ENCODE measurements around the gene IQSEC1. TPM values are rescaled to one million over a fixed set of nuclear protein-coding genes. Genes with fewer than 3 reads are reported as not detected.

IQSEC1 gene
- total and polyA plus RNA-seq, 10 of the 15 experiments (the other 5 are each of a cell fraction or from before 2014, with no cell fraction given) = 0.92 to 55.2 (median 8.5) TPM

- peaks cover 13 to 46% of the 10 kb centered on the region in 2 experiments; a peak in 3 of 4 replicates for H3K36me3 ChIP-seq (ENCODE audit: control insufficient read depth in 2 of 2, insufficient read depth in 2 of 2, low read length in 1 of 2)
These were observed 148.8 kb downstream of the IQSEC1 start for GRCh38 chr3:12924437-12924836.

GRCh38 chr3:12922881-12923431, 150.3 kb downstream of the IQSEC1 start:
- DNase-seq (ENCODE audit: low read depth, low spot score) = no peak
- Histone ChIP-seq H3K4me2 (ENCODE audit: control insufficient read depth, insufficient read depth) (no peak overlapping the region), H3K4me3 (no peak overlapping the region), H3K27me3 (replicated peaks in 1 of 2; ENCODE audit: control insufficient read depth in 2 of 2, insufficient read depth in 2 of 2, low read length in 1 of 2) (no peaks in the 10 kb centered on the region), H3K4me1 (ENCODE audit: control insufficient read depth, insufficient read depth, low read length) (no peaks in the 10 kb centered on the region), H3K36me3 (ENCODE audit: control insufficient read depth in 2 of 2, insufficient read depth in 2 of 2, low read length in 1 of 2) (peaks cover 11 to 50% of the 10 kb centered on the region in 2 experiments; a peak in 3 of 4 replicates), H3K9ac (ENCODE audit: control insufficient read depth, insufficient read depth, low read length) (no peak overlapping the region), H4K20me1 (ENCODE audit: control insufficient read depth, insufficient read depth) (no peaks in the 10 kb centered on the region), H3K9me3 (replicated peaks; ENCODE audit: control insufficient read depth, insufficient read depth, low read length) (no peaks in the 10 kb centered on the region), H3K79me2 (ENCODE audit: control insufficient read depth, insufficient read depth, low read length) (no peaks in the 10 kb centered on the region), H2AFZ (ENCODE audit: control insufficient read depth, low read depth, low read length) (no peak overlapping the region), H3K27ac (ENCODE audit: control insufficient read depth, insufficient read depth) (no peak overlapping the region)
- in situ Hi-C loops (cut with MboI) = no loop called here
- WGBS (ENCODE audit: insufficient coverage, insufficient replicate concordance, low lambda C conversion rate, missing lambda C conversion rate) = 95% methylated on average over 11 of the region's 11 CpGs
- no peak for FAIRE-seq
- no TSS peak for BruUV-seq (replicated peaks)
- SMC1A ChIA-PET (ENCODE audit: uncharacterized antibody, unreplicated experiment) = no interaction called here
- RAD21 ChIA-PET (ENCODE audit: unreplicated experiment) = no interaction called here
- CTCF ChIA-PET = no interaction called here
- POLR2A ChIA-PET = no interaction called here
- no peak for ATAC-seq
- intact Hi-C loops (cut with micrococcal nuclease; ENCODE audit: unreplicated experiment) = no loop called here
- TF ChIP-seq NRF1 (conservative IDR thresholded peaks at IDR 0.05; ENCODE audit: low read depth, low read length) (no peak), POLR2AphosphoS5 (IDR thresholded peaks at IDR 0.05; ENCODE audit: low read length) (no peak), GABPA (IDR thresholded peaks at IDR 0.05; ENCODE audit: low read depth) (no peak), NFXL1 (IDR thresholded peaks at IDR 0.05; ENCODE audit: borderline replicate concordance) (no peak), CEBPZ (IDR thresholded peaks at IDR 0.05; ENCODE audit: low read depth, low read length) (no peak), SP1 (IDR thresholded peaks at IDR 0.05; ENCODE audit: low read depth, low read length) (no peak), PRDM15 (CRISPR knock-in tag; IDR thresholded peaks at IDR 0.05) (no peak), RBBP5 (conservative IDR thresholded peaks at IDR 0.05) (no peak), CBFB (IDR thresholded peaks at IDR 0.05; ENCODE audit: low read depth) (no peak), BCL11A (IDR thresholded peaks at IDR 0.05; ENCODE audit: low read depth, low read length) (no peak)

More at GRCh38 chr3:12924437-12924836, 148.8 kb downstream of the IQSEC1 start:
- Histone ChIP-seq H3K79me2 (ENCODE audit: control insufficient read depth, insufficient read depth, low read length) (no peaks in the 10 kb centered on the region), H2AFZ (ENCODE audit: control insufficient read depth, low read depth, low read length) (no peak overlapping the region), H3K9me3 (replicated peaks; ENCODE audit: control insufficient read depth, insufficient read depth, low read length) (no peaks in the 10 kb centered on the region), H3K9ac (ENCODE audit: control insufficient read depth, insufficient read depth, low read length) (no peak overlapping the region), H3K27ac (ENCODE audit: control insufficient read depth, insufficient read depth) (no peak overlapping the region), H4K20me1 (ENCODE audit: control insufficient read depth, insufficient read depth) (no peaks in the 10 kb centered on the region), H3K4me1 (ENCODE audit: control insufficient read depth, insufficient read depth, low read length) (no peaks in the 10 kb centered on the region), H3K27me3 (replicated peaks in 1 of 2; ENCODE audit: control insufficient read depth in 2 of 2, insufficient read depth in 2 of 2, low read length in 1 of 2) (no peaks in the 10 kb centered on the region), H3K4me3 (no peak overlapping the region), H3K4me2 (ENCODE audit: control insufficient read depth, insufficient read depth) (0 out of 2 replicates have a peak overlapping the region, but pooled peaks have one; percentile 33)
- intact Hi-C loops (cut with micrococcal nuclease; ENCODE audit: unreplicated experiment) = no loop called here
- 35% methylated on average over 22 of the region's 22 CpGs for whole genome bisulfite sequencing (ENCODE audit: insufficient coverage, insufficient replicate concordance, low lambda C conversion rate, missing lambda C conversion rate)
- CTCF ChIA-PET = no interaction called here
- SMC1A ChIA-PET (ENCODE audit: uncharacterized antibody, unreplicated experiment) = no interaction called here
- FAIRE-seq (no peak), DNase-seq (ENCODE audit: low read depth, low spot score) (no peak), ATAC-seq (peak; percentile 21; the same call in 2 of the 3 replicates)
- POLR2A ChIA-PET = no interaction called here
- no TSS peak for BruUV-seq (replicated peaks)
- TF ChIP-seq TCF3 (IDR thresholded peaks at IDR 0.05; ENCODE audit: borderline replicate concordance, insufficient read depth, low read depth, low read length) = no peak
- TF ChIP-seq YBX1 (IDR thresholded peaks at IDR 0.05) = no peak
- TF ChIP-seq ZZZ3 (IDR thresholded peaks at IDR 0.05; ENCODE audit: control insufficient read depth, insufficient read length, low read depth) = no peak
- RAD21 ChIA-PET (ENCODE audit: unreplicated experiment) = no interaction called here
- in situ Hi-C loops (cut with MboI) = no loop called here

All from GM12878 (cell line).